HepG2 (cell line): Measurements from ENCODE around the gene CTDSP1. TPM values are rescaled to one million over a fixed set of nuclear protein-coding genes. Genes with fewer than 3 reads are reported as not detected.

Experiments used
- FOXK1 ChIP-seq: sonication (generic); formaldehyde crosslinking; IDR thresholded peaks from 2 replicates; pipeline ENCODE4 v1.4.0; 2020; ENCODE audit warnings: low read depth, missing genetic modification reagents, borderline replicate concordance
- HNF4G ChIP-seq, 2 experiments: sonication (generic) in 1 of 2; formaldehyde crosslinking in 1 of 2; IDR thresholded peaks; 2 replicates each; pipeline versions ENCODE4 v1.4.0 to v1.6.1; 2011 to 2020; ENCODE audit warnings: borderline replicate concordance in 2 of 2, low read depth in 2 of 2, mild to moderate bottlenecking in 2 of 2, low read length in 1 of 2, missing genetic modification reagents in 1 of 2, moderate library complexity in 1 of 2
- HNRNPL ChIP-seq: fragments of 200-400 bp; formaldehyde crosslinking; IDR thresholded peaks from 2 replicates; pipeline ENCODE4 v1.6.1; 2017; ENCODE audit warnings: mild to moderate bottlenecking, low read depth, low read length
- HOXA7 ChIP-seq: sonication (generic); formaldehyde crosslinking; IDR thresholded peaks from 2 replicates; pipeline ENCODE4 v1.8.1; 2022; ENCODE audit warnings: mild to moderate bottlenecking, missing genetic modification reagents, moderate library complexity
- KDM3A ChIP-seq: IDR thresholded peaks from 2 replicates; pipeline ENCODE4 v1.6.1; 2018; ENCODE audit warnings: low read depth, missing compliant biosample characterization
- MBD4 ChIP-seq: IDR thresholded peaks from 2 replicates; pipeline ENCODE4 v1.6.1; 2012; ENCODE audit warnings: low read length, inconsistent platforms, borderline replicate concordance
- MEF2D ChIP-seq: sonication (generic); formaldehyde crosslinking; IDR thresholded peaks from 2 replicates; pipeline ENCODE4 v1.5.1; 2020; ENCODE audit warnings: mild to moderate bottlenecking, missing genetic modification reagents
- NCOA1 ChIP-seq: sonication (generic); formaldehyde crosslinking; IDR thresholded peaks from 2 replicates; pipeline ENCODE4 v1.9.0; 2021; ENCODE audit warnings: missing genetic modification reagents
- NFIC ChIP-seq: IDR thresholded peaks from 2 replicates; pipeline ENCODE4 v1.6.1; 2012; ENCODE audit warnings: mild to moderate bottlenecking, low read length, inconsistent platforms
- RBFOX2 ChIP-seq: fragments of 200-400 bp; formaldehyde crosslinking; IDR thresholded peaks from 2 replicates; pipeline ENCODE4 v1.6.1; 2017; ENCODE audit warnings: low read depth, mild to moderate bottlenecking, low read length
- RCOR2 ChIP-seq: IDR thresholded peaks from 2 replicates; pipeline ENCODE4 v1.6.1; 2016; ENCODE audit warnings: missing biosample characterization, missing genetic modification reagents
- SMAD1 ChIP-seq: sonication (generic); formaldehyde crosslinking; IDR thresholded peaks from 2 replicates; pipeline ENCODE4 v1.4.0; 2020; ENCODE audit warnings: missing genetic modification reagents, low read depth, mild to moderate bottlenecking, borderline replicate concordance
- SOX13 ChIP-seq, 3 experiments: fragments of 450-650 bp in 1 of 3; sonication (generic) in 1 of 3; formaldehyde crosslinking in 1 of 3; IDR thresholded peaks in 2 of 3; conservative IDR thresholded peaks in 1 of 3; 2 replicates each; pipeline versions ENCODE4 v1.5.0 to v1.6.1; 2016 to 2020; ENCODE audit warnings: antibody characterized with exemption in 1 of 3, mild to moderate bottlenecking in 1 of 3, missing compliant biosample characterization in 1 of 3, missing genetic modification reagents in 1 of 3, moderate library complexity in 1 of 3
- SRSF4 ChIP-seq: fragments of 200-400 bp; formaldehyde crosslinking; IDR thresholded peaks from one replicate; pipeline ENCODE4 v1.6.1; 2018; ENCODE audit warnings: mild to moderate bottlenecking, low read depth, low read length, moderate library complexity; ENCODE audit not compliant: poor library complexity, severe bottlenecking
- ZNF33B ChIP-seq: sonication (generic); formaldehyde crosslinking; IDR thresholded peaks from 2 replicates; pipeline ENCODE4 v1.5.1; 2020; ENCODE audit warnings: mild to moderate bottlenecking, missing genetic modification reagents
- ZNF501 ChIP-seq: sonication (generic); formaldehyde crosslinking; IDR thresholded peaks from 2 replicates; pipeline ENCODE4 v1.5.1; 2020; ENCODE audit warnings: mild to moderate bottlenecking, moderate library complexity, missing genetic modification reagents
- ZSCAN12 ChIP-seq: sonication (generic); formaldehyde crosslinking; IDR thresholded peaks from 2 replicates; pipeline ENCODE4 v1.9.0; 2021; ENCODE audit warnings: mild to moderate bottlenecking, missing genetic modification reagents
- polyA plus RNA-seq, 8 experiments: library from polyadenylated mRNA; depleted of rRNA in 3 of 8; stranded (reverse) in 7 of 8; unstranded in 1 of 8; fragments of >200 nt; fragmentation: Illumina TruSeq in 4 of 8; extraction: Trizol in 4 of 8; gene quantifications; 2 replicates each; pipeline versions ENCODE4 v1.2.1 to v1.2.3, GENCODE V29; 2011 to 2016; ENCODE audit warnings: low read depth in 4 of 8, missing spikeins in 1 of 8, mixed read lengths in 1 of 8; ENCODE audit not compliant: insufficient read depth in 1 of 8
- total RNA-seq, 5 experiments: library from RNA; depleted of rRNA; stranded (reverse); fragments of >200 nt; fragmentation: Illumina TruSeq; extraction: Trizol; gene quantifications; 2 replicates each; pipeline ENCODE4 v1.2.3, GENCODE V29; 2016; ENCODE audit warnings: low read depth in 1 of 5
- TF ChIP-seq, protein P1 (sequence below): sonication (generic); formaldehyde crosslinking; IDR thresholded peaks from 2 replicates; pipeline ENCODE4 v1.5.0; 2020; ENCODE audit warnings: missing genetic modification reagents, mild to moderate bottlenecking, borderline replicate concordance
- TF ChIP-seq, protein P2 (sequence below): sonication (generic); formaldehyde crosslinking; IDR thresholded peaks from 2 replicates; pipeline ENCODE4 v1.5.0; 2020; ENCODE audit warnings: mild to moderate bottlenecking, low read depth, missing genetic modification reagents, borderline replicate concordance
- TF ChIP-seq, protein P3 (sequence below): sonication (generic); formaldehyde crosslinking; IDR thresholded peaks from 2 replicates; pipeline ENCODE4 v1.4.0; 2020; ENCODE audit warnings: missing genetic modification reagents
- TF ChIP-seq, protein P4 (sequence below): fragments of 450-650 bp; IDR thresholded peaks from 2 replicates; pipeline ENCODE4 v1.6.1; 2017; ENCODE audit warnings: mild to moderate bottlenecking
- TF ChIP-seq, protein P5 (sequence below): sonication (generic); formaldehyde crosslinking; IDR thresholded peaks from 2 replicates; pipeline ENCODE4 v1.5.0; 2020; ENCODE audit warnings: missing genetic modification reagents, mild to moderate bottlenecking, borderline replicate concordance

The CTDSP1 gene
- total and polyA plus RNA-seq, 2 of the 13 experiments (the other 11 are each of a cell fraction or from before 2014, with no cell fraction given): 91.0 to 268 TPM

DNA sequence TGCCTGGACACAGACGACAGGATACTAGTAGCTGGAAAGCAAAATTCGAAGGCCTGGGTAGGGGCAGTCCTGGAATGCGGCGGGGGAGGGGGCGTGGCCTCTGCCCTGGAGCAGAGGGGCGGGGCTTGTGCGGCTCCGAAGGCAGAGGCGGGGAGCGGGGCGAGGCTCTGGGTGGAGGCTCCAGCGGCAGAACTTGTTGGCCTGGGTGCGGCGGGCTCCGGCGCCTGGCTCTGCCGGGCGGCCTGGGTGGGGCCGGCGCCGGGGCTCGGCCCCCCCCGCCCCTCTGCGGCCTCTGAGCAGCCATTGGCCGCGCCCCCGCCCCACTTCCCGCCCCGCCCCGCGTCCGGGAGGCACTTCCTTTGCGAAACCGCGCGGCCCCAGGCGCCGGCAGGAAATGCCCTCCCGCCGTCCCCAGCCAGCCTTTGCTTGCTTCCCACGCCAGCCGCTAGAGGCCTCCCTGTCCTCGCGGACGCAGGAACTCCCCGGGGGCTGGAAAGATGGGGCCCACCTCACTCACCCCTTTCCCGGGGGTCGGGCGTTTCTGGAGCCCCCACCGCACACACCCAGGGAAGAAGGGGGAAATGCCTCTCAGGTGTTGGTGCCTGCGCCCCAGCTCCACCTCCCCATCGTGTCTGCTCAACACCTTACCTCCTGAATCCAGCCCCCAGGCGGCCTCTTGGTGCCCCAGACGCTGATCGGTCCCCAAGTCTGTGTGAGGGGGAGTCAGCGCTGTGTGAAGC is 6.7 kb downstream of the CTDSP1 start (continued):
- TF ChIP-seq FOXK1 (CRISPR knock-in tag): peak; percentile 63; the same call in 1 of the 2 replicates
- no peak for TF ChIP-seq HNF4G (IDR thresholded peaks at IDR 0.05; ENCODE audit: borderline replicate concordance, low read depth, low read length)
- TF ChIP-seq HNF4G (CRISPR knock-in tag; IDR thresholded peaks at IDR 0.05; ENCODE audit: borderline replicate concordance, low read depth): peak; percentile 74; the same call in 1 of the 2 replicates
- 0 out of 2 replicates have a peak, but pooled peaks have one; percentile 51 for TF ChIP-seq MEF2D (CRISPR knock-in tag)
- TF ChIP-seq RBFOX2: peak; percentile 97
- TF ChIP-seq, protein P1, sequence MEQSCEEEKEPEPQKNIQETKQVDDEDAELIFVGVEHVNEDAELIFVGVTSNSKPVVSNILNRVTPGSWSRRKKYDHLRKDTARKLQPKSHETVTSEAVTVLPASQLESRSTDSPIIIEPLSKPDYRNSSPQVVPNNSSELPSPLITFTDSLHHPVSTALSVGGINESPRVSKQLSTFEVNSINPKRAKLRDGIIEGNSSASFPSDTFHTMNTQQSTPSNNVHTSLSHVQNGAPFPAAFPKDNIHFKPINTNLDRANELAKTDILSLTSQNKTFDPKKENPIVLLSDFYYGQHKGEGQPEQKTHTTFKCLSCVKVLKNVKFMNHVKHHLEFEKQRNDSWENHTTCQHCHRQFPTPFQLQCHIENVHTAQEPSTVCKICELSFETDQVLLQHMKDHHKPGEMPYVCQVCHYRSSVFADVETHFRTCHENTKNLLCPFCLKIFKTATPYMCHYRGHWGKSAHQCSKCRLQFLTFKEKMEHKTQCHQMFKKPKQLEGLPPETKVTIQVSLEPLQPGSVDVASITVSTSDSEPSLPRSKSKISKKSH: no peak
- peak; percentile 98 for TF ChIP-seq KDM3A
- no peak for TF ChIP-seq HOXA7 (CRISPR knock-in tag)
- TF ChIP-seq SRSF4: peak; percentile 27
- TF ChIP-seq ZNF501 (CRISPR knock-in tag): peak; percentile 80
- TF ChIP-seq NCOA1 (CRISPR knock-in tag): peak; percentile 32; the same call in 1 of the 2 replicates
- TF ChIP-seq, protein P2, sequence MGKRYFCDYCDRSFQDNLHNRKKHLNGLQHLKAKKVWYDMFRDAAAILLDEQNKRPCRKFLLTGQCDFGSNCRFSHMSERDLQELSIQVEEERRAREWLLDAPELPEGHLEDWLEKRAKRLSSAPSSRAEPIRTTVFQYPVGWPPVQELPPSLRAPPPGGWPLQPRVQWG (CRISPR knock-in tag): no peak
- no peak for TF ChIP-seq SMAD1 (CRISPR knock-in tag)
- TF ChIP-seq HNRNPL: peak; percentile 84; the same call in 1 of the 2 replicates
- TF ChIP-seq, protein P3, sequence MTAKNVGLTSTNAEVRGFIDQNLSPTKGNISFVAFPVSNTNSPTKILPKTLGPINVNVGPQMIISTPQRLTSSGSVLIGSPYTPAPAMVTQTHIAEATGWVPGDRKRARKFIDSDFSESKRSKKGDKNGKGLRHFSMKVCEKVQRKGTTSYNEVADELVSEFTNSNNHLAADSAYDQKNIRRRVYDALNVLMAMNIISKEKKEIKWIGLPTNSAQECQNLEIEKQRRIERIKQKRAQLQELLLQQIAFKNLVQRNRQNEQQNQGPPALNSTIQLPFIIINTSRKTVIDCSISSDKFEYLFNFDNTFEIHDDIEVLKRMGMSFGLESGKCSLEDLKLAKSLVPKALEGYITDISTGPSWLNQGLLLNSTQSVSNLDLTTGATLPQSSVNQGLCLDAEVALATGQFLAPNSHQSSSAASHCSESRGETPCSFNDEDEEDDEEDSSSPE: peak; percentile 66
- TF ChIP-seq, protein P4, sequence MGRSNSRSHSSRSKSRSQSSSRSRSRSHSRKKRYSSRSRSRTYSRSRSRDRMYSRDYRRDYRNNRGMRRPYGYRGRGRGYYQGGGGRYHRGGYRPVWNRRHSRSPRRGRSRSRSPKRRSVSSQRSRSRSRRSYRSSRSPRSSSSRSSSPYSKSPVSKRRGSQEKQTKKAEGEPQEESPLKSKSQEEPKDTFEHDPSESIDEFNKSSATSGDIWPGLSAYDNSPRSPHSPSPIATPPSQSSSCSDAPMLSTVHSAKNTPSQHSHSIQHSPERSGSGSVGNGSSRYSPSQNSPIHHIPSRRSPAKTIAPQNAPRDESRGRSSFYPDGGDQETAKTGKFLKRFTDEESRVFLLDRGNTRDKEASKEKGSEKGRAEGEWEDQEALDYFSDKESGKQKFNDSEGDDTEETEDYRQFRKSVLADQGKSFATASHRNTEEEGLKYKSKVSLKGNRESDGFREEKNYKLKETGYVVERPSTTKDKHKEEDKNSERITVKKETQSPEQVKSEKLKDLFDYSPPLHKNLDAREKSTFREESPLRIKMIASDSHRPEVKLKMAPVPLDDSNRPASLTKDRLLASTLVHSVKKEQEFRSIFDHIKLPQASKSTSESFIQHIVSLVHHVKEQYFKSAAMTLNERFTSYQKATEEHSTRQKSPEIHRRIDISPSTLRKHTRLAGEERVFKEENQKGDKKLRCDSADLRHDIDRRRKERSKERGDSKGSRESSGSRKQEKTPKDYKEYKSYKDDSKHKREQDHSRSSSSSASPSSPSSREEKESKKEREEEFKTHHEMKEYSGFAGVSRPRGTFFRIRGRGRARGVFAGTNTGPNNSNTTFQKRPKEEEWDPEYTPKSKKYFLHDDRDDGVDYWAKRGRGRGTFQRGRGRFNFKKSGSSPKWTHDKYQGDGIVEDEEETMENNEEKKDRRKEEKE: no peak
- TF ChIP-seq SOX13 (IDR thresholded peaks at IDR 0.05): no peak
- TF ChIP-seq SOX13 (CRISPR knock-in tag; conservative IDR thresholded peaks at IDR 0.05 in 1 of 2, IDR thresholded peaks at IDR 0.05 in 1 of 2): peak in 1 of 2 experiments; percentile 58; a peak in 2 of 4 replicates
- TF ChIP-seq, protein P5, sequence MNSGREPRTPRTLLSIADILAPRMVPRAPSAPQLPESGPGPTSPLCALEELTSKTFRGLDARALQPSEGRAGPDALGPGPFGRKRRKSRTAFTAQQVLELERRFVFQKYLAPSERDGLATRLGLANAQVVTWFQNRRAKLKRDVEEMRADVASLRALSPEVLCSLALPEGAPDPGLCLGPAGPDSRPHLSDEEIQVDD (CRISPR knock-in tag): 0 out of 2 replicates have a peak, but pooled peaks have one; percentile 10
- no peak for TF ChIP-seq RCOR2 (CRISPR knock-in tag)
- TF ChIP-seq ZSCAN12 (CRISPR knock-in tag): no peak
- TF ChIP-seq MBD4: no peak
- no peak for TF ChIP-seq NFIC
- no peak; the same call in 1 of the 2 replicates for TF ChIP-seq ZNF33B (CRISPR knock-in tag)
